CD4-positive, alpha-beta T cell treated with Interleukin-21 for 1 hour (primary cell): ENCODE measurements around the gene BICC1.

Source experiments
- DNase-seq: peaks from one replicate; pipeline ENCODE4 v3.0.0-alpha.2; 2020

Gene BICC1

GRCh38 chr10:58516671-58517070, 4.0 kb downstream of the BICC1 start:
- DNase-seq = no peak

GRCh38 chr10:58517081-58517480, 4.4 kb downstream of the BICC1 start:
- no peak for DNase-seq

GRCh38 chr10:58517491-58518355, 5.1 kb downstream of the BICC1 start:
- no peak for DNase-seq

- DNase-seq = no peak
These were observed 6.1 kb downstream of the BICC1 start for GRCh38 chr10:58518775-58519174.

- DNase-seq = no peak
These were observed 16.5 kb downstream of the BICC1 start for GRCh38 chr10:58529077-58529728.

- peak; percentile 49 for DNase-seq
These were observed 18.5 kb downstream of the BICC1 start for GRCh38 chr10:58531084-58531695.

GRCh38 chr10:58535311-58535710, 22.6 kb downstream of the BICC1 start:
- no peak for DNase-seq

- no peak for DNase-seq
These were observed 30.5 kb downstream of the BICC1 start for GRCh38 chr10:58543141-58543540.

GRCh38 chr10:58544135-58544534, 31.5 kb downstream of the BICC1 start:
- no peak for DNase-seq

GRCh38 chr10:58545427-58545826, 32.8 kb downstream of the BICC1 start:
- no peak for DNase-seq

- DNase-seq = no peak
These were observed 33.5 kb downstream of the BICC1 start for GRCh38 chr10:58546137-58546536.

- DNase-seq = no peak
These were observed 34.2 kb downstream of the BICC1 start for GRCh38 chr10:58546722-58547445.

GRCh38 chr10:58547963-58548362, 35.3 kb downstream of the BICC1 start:
- DNase-seq = no peak

GRCh38 chr10:58554316-58554715, 41.6 kb downstream of the BICC1 start:
- DNase-seq = no peak

- DNase-seq = no peak
These were observed 42.7 kb downstream of the BICC1 start for GRCh38 chr10:58555170-58555929.

GRCh38 chr10:58555930-58556311, 43.2 kb downstream of the BICC1 start:
- no peak for DNase-seq

- no peak for DNase-seq
These were observed 44.0 kb downstream of the BICC1 start for GRCh38 chr10:58556516-58557165.

- DNase-seq = no peak
These were observed 45.0 kb downstream of the BICC1 start for GRCh38 chr10:58557714-58558113.

- DNase-seq = no peak
These were observed 47.4 kb downstream of the BICC1 start for GRCh38 chr10:58560068-58560467.

GRCh38 chr10:58565271-58565670, 52.6 kb downstream of the BICC1 start:
- no peak for DNase-seq

- no peak for DNase-seq
These were observed 55.0 kb downstream of the BICC1 start for GRCh38 chr10:58567652-58568051.

- no peak for DNase-seq
These were observed 55.8 kb downstream of the BICC1 start for GRCh38 chr10:58568428-58568935.
